GM10266 (cell line): Measurements from ENCODE around the gene SH3GLB2.
"Not testable (repeated sequence)": the region's sequence is repeated elsewhere in the genome, so short reads cannot be mapped to it uniquely, and the experiment has no call there.

Experiments
- DNase-seq: peaks from one replicate; pipeline ENCODE4 v3.0.0; 2012; ENCODE audit errors: extremely low spot score
- CTCF ChIP-seq: IDR thresholded peaks from 2 replicates; pipeline ENCODE4 v1.5.1; 2012; ENCODE audit warnings: mild to moderate bottlenecking, low read depth; ENCODE audit not compliant: control insufficient read depth, insufficient read depth; ENCODE audit errors: missing control alignments

Gene SH3GLB2

GRCh38 chr9:129008469-129008965, 19.6 kb downstream of the SH3GLB2 start:
- no peak for DNase-seq
- no peak for TF ChIP-seq CTCF

- DNase-seq = no peak
- TF ChIP-seq CTCF = no peak
Measured at GRCh38 chr9:129007766-129008468, 20.2 kb downstream of the SH3GLB2 start.

- no peak for TF ChIP-seq CTCF
- no peak for DNase-seq
Measured at GRCh38 chr9:129007035-129007765, 20.9 kb downstream of the SH3GLB2 start.

GRCh38 chr9:129006328-129007034, 21.6 kb downstream of the SH3GLB2 start:
- DNase-seq = peak; percentile 76
- TF ChIP-seq CTCF = peak; percentile 82

GRCh38 chr9:129005336-129005997, 22.7 kb downstream of the SH3GLB2 start:
- no peak for DNase-seq

GRCh38 chr9:129004173-129004572, 24.0 kb downstream of the SH3GLB2 start:
- not testable (repeated sequence) for DNase-seq

More at GRCh38 chr9:129005336-129005997, 22.7 kb downstream of the SH3GLB2 start:
- TF ChIP-seq CTCF = no peak

GRCh38 chr9:129002992-129003391, 25.1 kb downstream of the SH3GLB2 start:
- no peak for TF ChIP-seq CTCF
- no peak for DNase-seq
